ENCODE measurements around the gene PRSS57.

PRSS57 gene

DNA sequence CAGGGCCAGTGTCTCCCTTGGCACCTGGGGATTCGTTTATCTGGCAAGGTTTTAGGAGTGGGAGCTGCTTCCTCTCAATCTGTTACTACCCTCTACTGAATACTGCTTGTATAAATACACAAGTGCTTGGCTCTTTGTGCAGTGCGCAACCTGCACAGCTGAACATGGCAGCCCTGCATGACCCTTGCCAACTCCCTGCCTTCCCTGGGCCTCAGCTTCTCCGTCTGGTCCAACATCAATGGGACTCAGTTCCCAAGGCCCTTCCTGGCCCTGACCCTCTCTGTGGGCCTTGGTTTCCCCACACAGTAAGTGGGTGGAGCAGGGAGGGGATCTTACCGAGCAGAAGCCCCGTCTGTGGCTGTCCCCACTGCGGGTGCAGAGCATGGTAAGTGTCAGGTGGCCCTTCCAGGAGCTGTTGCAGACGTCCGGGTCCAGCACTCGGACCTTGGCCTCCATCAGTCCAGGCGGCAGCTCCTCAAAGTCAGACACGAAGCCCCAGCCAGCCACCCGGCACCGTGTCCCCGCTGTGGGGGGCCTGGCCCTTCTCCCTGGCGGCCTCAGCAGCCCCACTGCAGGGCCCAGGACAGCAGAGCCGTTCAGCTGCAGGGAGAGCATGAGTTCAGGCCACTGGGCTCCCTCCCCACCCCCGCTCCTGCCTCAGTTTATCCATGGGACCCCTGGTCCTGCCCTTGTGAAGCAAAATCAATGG lies 8.5 kb downstream of the PRSS57 start:
- H3K4me3 ChIP-seq (ENCODE audit: low read depth, low read length): no peak overlapping the region
- no peak for TF ChIP-seq CTCF (IDR thresholded peaks at IDR 0.05; ENCODE audit: low read depth, low read length)

DNA sequence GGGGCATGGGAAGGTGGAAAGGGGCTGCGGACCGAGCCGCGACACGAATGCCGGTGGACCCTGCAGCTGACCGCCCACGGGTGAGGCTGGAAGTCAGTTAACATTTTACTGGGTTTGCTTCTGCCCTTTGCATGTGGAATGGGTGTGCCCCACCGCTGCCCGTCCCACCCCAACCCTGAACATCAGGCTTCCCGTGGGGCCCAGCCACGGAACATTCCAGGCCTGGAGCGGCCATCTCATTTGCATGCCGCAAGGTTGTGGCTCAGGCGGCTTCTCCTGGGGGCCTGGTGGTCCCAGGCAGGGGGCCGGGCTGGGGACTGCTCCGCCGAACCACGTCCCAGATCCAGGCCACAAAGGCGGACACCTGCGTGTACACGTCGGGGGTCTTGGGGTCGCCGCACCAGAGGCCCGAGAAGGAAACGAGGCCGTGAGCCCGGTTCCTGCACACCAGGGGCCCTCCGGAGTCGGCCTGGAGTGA lies 9.8 kb downstream of the PRSS57 start:
- TF ChIP-seq CTCF (IDR thresholded peaks at IDR 0.05; ENCODE audit: low read depth, low read length): no peak

GRCh38 chr19:682678-683320 lies 12.5 kb downstream of the PRSS57 start:
- H3K4me3 ChIP-seq (ENCODE audit: low read depth, low read length): no peak overlapping the region
- TF ChIP-seq CTCF (IDR thresholded peaks at IDR 0.05; ENCODE audit: low read depth, low read length): no peak

More for the DNA sequence above, 9.8 kb downstream of the PRSS57 start:
- H3K4me3 ChIP-seq (ENCODE audit: low read depth, low read length): no peak overlapping the region

DNA sequence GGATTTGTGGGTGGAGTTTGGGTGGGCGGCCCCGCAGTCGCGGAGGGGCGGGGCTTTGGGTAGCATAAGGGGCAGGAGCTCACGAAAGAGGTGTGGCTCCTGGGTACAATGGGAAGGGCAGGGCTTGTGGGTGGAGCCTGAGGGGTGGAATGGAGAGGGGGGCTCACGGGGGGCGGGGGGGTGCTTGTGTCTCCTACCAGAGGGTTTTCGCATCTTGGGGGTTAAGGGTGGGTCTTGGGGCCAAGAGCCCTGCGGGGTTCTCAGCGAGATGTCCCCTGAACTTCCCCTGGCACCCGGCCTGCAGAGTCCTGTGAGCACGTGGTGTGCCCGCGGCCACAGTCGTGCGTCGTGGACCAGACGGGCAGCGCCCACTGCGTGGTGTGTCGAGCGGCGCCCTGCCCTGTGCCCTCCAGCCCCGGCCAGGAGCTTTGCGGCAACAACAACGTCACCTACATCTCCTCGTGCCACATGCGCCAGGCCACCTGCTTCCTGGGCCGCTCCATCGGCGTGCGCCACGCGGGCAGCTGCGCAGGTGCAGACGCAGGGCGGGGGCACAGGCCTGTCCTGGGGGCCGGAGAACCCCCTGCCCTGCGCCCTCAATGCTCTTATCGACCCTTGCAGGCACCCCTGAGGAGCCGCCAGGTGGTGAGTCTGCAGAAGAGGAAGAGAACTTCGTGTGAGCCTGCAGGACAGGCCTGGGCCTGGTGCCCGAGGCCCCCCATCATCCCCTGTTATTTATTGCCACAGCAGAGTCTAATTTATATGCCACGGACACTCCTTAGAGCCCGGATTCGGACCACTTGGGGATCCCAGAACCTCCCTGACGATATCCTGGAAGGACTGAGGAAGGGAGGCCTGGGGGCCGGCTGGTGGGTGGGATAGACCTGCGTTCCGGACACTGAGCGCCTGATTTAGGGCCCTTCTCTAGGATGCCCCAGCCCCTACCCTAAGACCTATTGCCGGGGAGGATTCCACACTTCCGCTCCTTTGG lies 13.9 kb downstream of the PRSS57 start:
- no peak for TF ChIP-seq CTCF (IDR thresholded peaks at IDR 0.05; ENCODE audit: low read depth, low read length)
- H3K4me3 ChIP-seq (ENCODE audit: low read depth, low read length): peak overlapping the region; percentile 53; the same call in 1 of the 2 replicates

GRCh38 chr19:680287-681028 lies 14.8 kb downstream of the PRSS57 start:
- no peak for TF ChIP-seq CTCF (IDR thresholded peaks at IDR 0.05; ENCODE audit: low read depth, low read length)
- H3K4me3 ChIP-seq (ENCODE audit: low read depth, low read length): peak overlapping the region; percentile 61

DNA sequence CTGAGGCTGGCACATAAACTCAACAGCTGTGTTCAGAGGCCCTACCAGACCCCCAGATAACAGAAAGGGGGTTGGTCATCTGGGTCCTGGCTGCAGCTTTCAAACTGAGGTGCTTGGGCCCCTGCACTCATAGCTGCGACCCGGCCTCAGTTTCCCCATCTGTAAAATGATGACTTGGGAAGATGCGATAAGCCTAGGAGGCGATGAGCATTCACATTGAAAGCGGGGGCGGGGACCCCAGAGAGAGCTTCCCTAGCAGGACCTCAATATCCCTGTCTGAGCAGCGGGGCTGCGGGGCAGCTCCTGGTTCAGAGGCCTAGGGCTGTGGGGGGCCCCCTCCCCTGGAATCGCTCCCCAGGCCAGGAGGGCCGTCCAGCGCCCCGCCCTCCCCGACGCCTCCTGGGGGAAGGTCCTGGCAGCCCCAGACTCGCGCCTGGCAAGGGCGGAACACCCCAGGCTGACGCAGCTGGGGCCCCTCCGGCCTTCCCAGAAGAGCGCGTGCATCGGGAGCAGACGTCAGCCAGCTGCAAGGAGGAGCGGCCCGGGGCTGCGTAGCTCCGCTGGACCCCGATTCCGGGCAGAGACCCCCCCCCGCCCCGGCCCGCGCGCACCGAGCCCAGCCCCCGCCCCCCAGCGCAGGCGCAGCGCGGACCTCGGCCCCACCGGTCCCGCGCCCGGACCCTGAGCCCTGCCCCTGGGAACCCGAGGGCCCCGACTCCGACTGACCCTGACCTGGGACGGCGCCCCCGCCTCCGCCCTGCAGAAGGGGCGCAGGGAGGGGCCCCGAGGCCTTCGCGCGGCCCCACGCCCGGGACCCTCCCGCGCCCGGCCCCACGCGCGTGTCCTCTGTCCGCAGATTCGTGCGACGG lies 15.6 kb downstream of the PRSS57 start:
- H3K4me3 ChIP-seq (ENCODE audit: low read depth, low read length): peak overlapping the region; percentile 61
- no peak for TF ChIP-seq CTCF (IDR thresholded peaks at IDR 0.05; ENCODE audit: low read depth, low read length)
